ENCODE data around the gene TPK1.

TPK1 gene

GRCh38 chr7:144489504-144489903 is 346.3 kb downstream of the TPK1 start:
- no peak overlapping the region for H3K4me3 ChIP-seq (ENCODE audit: low read depth, low read length)
- no peak for TF ChIP-seq CTCF (IDR thresholded peaks at IDR 0.05; ENCODE audit: control insufficient read depth, extremely low read depth, insufficient read depth)
- no peak for DNase-seq (ENCODE audit: low read depth)

- H3K4me3 ChIP-seq (ENCODE audit: low read depth, low read length) = no peak overlapping the region
- no peak for TF ChIP-seq CTCF (IDR thresholded peaks at IDR 0.05; ENCODE audit: control insufficient read depth, extremely low read depth, insufficient read depth)
- no peak for DNase-seq (ENCODE audit: low read depth)
Observed at GRCh38 chr7:144488977-144489376, 346.9 kb downstream of the TPK1 start.

DNA sequence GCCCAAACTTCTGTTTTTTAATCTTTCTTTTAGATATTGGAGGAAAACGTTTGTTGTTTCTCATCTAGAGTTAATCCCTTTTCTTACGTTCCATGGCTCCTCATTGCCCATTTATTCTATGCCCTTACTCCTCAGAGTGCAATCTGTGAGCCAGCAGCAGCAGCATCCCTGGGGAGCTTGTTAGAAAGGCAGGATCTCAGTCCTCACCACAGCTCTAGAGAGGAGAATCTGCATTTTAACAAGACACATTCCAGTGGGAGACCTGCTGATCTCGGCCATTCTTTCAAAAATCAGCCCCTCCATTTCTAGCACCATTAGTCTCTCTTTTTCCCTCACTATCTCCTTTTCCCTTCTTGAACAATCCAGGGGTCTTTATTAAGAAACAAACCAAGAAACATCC is 348.0 kb downstream of the TPK1 start:
- no peak for DNase-seq (ENCODE audit: low read depth)
- TF ChIP-seq CTCF (IDR thresholded peaks at IDR 0.05; ENCODE audit: control insufficient read depth, extremely low read depth, insufficient read depth) = no peak
- H3K4me3 ChIP-seq (ENCODE audit: low read depth, low read length) = no peak overlapping the region

DNA sequence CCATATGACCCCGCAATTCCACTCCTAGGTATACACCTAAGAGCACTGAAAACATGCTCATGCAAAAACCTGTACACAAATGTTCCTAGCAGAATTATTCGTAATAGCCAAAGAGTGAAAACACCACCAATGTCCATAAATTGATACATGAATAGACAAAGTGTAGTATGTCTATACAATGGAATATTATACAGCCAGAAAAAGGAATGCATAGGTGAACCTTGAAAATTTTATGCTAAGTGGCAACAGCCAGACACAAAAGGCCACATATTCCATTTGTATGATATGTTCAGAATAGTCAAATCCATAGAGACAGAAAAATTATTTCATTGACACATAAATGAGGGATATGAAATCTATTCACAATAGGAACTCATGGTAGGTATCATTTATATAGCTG is 351.4 kb downstream of the TPK1 start:
- no peak for TF ChIP-seq CTCF (IDR thresholded peaks at IDR 0.05; ENCODE audit: control insufficient read depth, extremely low read depth, insufficient read depth)
- H3K4me3 ChIP-seq (ENCODE audit: low read depth, low read length) = no peak overlapping the region
- no peak for DNase-seq (ENCODE audit: low read depth)

DNA sequence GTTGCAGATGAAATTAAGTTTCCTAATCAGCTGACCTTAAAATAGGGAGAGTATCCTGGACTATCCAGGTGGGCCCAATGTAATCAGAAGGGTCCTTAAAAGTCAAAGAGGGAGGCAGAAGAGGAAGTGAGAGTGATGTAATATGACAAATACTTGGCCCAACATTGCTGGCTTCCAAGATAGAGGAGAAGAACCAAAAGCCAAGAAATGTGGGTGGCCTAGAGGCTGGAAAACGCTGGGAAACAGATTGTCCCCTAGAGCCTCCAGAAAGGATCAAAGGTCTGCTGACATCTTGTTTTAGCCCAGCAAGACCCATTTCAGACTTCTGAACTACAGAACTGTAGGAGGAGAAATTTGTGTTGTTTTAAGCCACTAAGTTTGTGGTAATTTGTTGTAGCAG is 352.7 kb downstream of the TPK1 start:
- no peak overlapping the region for H3K4me3 ChIP-seq (ENCODE audit: low read depth, low read length)
- no peak for TF ChIP-seq CTCF (IDR thresholded peaks at IDR 0.05; ENCODE audit: control insufficient read depth, extremely low read depth, insufficient read depth)
- no peak for DNase-seq (ENCODE audit: low read depth)

DNA sequence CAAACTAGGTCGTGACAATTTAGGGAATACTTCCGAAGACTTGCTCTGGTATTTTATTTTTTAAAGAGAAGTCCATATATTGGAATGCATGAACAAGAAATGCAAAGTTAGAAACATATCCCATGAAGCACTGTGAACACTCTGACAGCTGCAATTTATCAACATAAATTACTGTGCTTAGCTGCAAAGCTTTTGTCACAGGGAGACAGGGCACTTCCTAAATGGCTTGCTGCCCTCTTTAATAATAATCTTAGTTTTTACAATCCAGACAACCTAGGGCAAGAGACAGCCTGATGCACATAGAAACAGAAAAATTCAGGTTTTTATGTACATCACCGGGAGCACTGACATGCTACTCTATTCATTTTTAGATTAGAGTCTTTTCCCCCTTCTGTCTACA is 354.0 kb downstream of the TPK1 start:
- DNase-seq (ENCODE audit: low read depth) = no peak
- H3K4me3 ChIP-seq (ENCODE audit: low read depth, low read length) = no peak overlapping the region
- no peak for TF ChIP-seq CTCF (IDR thresholded peaks at IDR 0.05; ENCODE audit: control insufficient read depth, extremely low read depth, insufficient read depth)

GRCh38 chr7:144477348-144477747 is 358.5 kb downstream of the TPK1 start:
- no peak for DNase-seq (ENCODE audit: low read depth)
- H3K4me3 ChIP-seq (ENCODE audit: low read depth, low read length) = no peak overlapping the region
- no peak for TF ChIP-seq CTCF (IDR thresholded peaks at IDR 0.05; ENCODE audit: control insufficient read depth, extremely low read depth, insufficient read depth)
